Measurements from ENCODE around the gene ANKH.
"Not testable (repeated sequence)": the region's sequence is repeated elsewhere in the genome, so short reads cannot be mapped to it uniquely, and the experiment has no call there.

Gene ANKH

GRCh38 chr5:14871214-14872069 lies at the start of gene ANKH:
TSS of gene ANKH (minus strand) at chr5:14871778. CDS start at chr5:14871447, 331 bp downstream.
- peak; percentile 88 for DNase-seq

GRCh38 chr5:14920121-14920520 lies 48.5 kb upstream of the ANKH start:
- no peak for DNase-seq

- not testable (repeated sequence) for DNase-seq
Observed at GRCh38 chr5:14919106-14919505, 47.5 kb upstream of the ANKH start.

- DNase-seq = no peak
Observed at GRCh38 chr5:14917719-14918118, 46.1 kb upstream of the ANKH start.

DNA sequence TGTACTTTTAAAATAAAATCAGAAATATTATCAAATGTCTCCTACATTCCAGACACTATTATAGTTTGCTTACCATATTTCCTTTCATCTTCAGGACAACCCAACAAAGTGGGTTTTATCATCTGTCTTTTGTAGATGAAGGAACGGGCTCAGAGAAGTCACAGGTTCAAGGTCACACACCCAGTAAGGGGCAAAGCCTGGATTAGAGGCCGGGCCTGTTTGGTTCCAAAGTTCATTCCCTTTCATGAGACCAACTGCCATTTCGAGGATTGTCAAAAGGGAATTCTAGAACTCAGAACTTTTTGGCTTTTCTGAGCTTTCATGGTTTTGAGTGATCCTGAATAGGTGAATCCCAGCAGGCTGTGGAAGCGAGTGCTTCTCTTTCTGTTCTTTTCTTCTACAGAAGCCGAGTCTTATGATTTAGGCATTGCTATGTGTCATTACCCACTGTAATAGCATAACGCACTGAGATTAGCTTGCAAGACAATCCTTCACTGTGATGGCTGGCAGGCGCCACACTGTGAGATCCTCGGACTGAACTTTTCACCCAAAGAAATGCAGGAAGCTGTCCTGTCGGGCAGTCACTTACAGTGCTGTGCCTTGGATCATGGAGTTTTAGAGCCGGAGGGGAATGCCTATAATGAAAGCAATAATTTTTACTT lies 43.8 kb upstream of the ANKH start:
- no peak for DNase-seq

GRCh38 chr5:14914623-14915260 lies 43.2 kb upstream of the ANKH start:
- DNase-seq = no peak

DNA sequence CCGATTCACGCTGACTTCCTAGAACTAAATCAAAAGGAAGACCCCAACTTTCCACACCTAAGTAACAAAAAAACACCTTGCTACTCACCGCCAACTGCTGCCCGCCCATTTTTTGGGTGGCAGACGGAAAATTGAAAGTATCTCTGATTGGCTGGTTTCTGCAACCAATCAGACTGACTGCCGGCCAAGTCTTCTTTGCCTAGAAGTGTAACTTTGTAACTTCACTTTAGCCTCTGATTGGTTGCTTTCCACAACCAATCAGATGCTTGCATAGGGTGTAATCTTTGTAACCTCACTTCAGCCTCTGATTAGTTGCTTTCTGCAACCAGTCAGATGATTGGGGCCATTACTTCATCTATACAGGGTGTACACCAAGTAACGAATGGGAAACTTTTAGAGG lies 42.6 kb upstream of the ANKH start:
- no peak for DNase-seq

DNA sequence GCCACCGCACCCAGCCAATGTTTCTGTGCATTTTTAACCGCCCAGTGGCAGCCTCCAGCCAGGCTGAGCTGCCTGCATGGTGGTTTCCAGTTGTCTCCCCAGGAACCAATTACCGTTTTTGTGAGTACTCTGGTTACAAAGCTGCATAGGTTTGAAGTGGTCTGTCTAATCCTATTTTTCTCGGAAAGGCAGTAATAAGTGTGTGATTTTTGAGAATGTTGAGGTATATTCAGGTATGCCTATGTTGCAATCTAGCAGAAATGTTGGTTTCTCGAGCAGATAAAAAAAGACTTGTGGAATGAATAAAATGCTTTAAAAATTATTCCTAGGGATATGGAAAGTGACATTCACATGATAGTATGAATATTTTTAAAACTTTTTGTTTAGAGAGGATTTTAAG lies 41.5 kb upstream of the ANKH start:
- DNase-seq = no peak

DNA sequence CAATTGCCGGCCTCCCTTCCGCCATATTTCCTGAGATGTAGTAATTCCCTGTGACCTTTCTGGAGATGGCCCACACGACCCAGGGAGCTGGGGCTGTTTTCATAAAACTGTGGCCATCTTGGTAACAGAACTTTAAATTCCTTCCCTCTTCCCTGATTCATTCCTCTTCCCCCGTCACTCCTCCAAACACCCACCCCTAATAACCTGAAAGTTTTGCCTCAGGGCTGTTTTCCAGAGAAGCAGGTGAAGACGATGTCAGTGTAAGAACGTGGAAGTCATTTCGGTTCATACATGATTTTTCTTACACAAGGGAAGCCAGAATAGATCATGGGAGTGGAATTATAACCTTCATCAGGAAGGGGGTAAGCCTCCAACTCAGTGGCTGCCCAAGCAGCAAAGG lies 40.6 kb upstream of the ANKH start:
- DNase-seq = no peak

DNA sequence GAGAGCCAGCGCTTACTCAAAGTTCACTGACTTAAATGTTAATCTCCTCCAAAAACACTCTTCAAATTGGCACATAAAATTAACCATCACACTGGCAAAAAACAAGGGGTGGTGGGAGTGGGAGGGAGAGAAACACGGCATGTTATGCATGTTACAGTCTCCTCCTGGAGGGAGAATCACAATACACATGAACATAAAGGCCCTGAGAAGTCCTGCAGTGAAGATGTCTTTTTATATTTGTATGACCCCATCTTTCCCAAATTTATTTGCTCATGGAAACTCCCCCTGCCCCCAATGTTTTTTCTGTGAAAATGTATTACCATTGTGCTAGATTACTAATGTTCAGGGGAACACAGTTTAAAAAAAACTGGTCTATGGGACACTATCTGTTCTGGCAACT lies 37.8 kb upstream of the ANKH start:
- DNase-seq = no peak

DNA sequence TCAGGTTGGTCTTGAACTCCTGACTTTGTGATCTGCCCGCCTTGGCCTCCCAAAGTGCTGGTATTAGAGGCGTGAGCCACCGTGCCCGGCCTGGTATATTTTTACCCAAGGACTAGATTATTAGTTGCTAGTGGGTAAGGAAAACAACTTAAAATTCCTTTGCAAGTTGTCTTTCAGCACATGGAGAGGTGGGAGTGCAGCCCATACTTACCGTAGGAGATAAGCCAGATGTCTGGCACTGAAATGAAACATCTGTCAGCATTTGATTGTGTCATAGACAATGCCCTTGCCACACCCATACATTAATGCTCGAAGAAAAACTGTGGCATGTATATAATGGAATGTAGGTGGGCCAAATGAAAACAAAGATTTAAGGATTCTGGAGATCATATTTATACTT lies 36.6 kb upstream of the ANKH start:
- DNase-seq = no peak

DNA sequence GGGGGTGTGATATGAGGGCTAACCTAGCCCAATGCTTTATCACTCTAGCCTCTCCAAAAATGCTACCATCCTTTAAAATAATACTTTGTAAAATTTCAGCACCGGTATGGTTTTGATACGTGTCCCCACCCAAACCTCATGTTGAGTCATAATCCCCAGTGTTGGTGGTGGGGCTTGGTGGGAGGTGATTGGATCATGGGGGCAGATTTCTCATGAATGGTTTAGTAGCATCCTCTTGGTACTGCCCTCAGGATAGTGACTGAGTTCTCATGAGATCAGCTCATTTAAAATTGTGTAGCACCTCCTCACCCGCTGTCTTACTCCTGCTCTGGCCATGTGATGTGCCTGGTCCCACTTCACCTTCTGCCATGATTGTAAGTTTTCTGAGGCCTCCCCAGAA lies 35.0 kb upstream of the ANKH start:
- DNase-seq = no peak

- no peak for DNase-seq
Observed at GRCh38 chr5:14902826-14903560, 31.4 kb upstream of the ANKH start.

GRCh38 chr5:14901462-14902051 lies 30.0 kb upstream of the ANKH start:
- DNase-seq = no peak

DNA sequence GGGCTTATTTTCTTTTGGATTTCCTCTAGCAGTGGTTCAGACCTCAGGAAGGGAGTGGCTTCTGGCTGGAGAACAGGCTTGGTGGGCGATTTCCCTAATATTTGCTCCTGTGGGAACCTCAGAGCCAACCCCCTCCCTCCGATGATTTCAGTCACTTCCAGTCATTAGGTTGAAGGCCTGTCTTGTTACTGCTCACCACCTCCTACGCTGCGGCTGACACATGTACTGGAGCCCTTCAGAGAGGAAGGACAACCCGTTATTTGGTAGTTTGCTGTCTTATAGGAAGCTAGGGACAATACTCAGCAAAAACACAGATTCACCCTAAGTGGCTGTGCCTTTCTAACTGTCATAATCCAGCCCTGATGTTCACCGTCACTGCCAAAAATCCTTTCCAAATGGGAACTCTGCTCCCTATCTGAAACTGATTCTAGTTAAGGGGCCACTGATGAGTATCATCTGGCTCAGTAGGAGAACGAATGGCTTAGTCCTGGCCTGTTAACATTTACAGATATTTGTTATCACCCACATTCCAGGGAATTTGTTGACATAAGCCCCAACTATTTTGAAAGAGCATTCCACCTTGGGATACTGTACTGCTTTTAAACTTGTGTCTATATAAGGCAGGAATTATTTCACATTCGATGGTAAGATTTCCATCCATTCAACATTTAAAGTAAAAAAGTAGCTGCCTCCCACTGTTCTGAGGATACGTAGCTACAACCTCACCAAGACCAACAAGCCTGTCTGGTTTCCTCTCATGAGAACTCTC lies 29.3 kb upstream of the ANKH start:
- DNase-seq = no peak

- no peak for DNase-seq
Observed at GRCh38 chr5:14896131-14896530, 24.6 kb upstream of the ANKH start.

- DNase-seq = no peak
Observed at GRCh38 chr5:14895301-14895700, 23.7 kb upstream of the ANKH start.

- DNase-seq = no peak
Observed at GRCh38 chr5:14894748-14895147, 23.2 kb upstream of the ANKH start.

GRCh38 chr5:14893381-14893780 lies 21.8 kb upstream of the ANKH start:
- no peak for DNase-seq

DNA sequence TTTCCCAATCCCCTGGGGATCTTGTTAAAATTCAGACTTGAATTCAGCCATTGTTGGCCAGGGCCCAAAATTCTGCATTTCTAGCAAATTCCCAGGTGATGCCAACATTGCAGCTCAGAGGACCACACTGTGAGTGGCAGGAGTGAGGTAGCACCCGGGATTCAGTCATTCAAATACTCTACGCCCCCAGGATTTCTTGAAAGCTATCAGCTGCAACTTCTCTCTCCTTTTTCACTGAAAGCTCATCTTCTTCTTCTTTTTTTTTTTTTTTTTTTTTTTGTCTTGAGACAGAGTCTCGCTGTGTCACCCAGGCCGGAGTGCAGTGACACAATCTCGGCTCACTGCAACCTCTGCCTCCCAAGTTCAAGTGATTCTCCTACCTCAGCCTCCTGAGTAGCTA lies 19.3 kb upstream of the ANKH start:
- no peak for DNase-seq

DNA sequence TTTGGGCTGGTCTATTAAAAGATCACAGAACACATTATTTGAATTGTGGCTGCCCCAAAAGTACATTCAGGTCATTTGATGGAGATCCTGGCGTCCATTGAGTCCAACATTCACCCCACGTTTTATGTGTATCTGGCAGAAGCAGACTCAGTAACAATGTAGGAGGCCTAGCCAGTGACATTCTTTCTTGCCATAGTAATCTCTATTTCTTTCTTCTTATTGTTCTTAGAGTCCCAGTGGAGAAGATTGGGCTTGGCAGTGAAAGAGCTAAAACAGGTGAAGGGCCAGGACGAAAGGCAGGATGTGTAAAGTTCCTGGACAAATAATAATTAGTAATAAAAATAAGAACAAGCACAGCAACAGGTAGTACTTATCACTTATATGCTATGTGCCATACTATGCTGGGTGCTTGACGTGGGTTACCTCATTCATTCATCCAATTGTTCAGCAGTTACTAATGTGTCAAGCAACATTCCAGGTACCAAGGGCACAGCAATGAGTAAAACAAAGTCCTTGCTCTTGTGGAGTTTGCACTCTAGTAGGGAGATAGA lies 12.6 kb upstream of the ANKH start:
- no peak for DNase-seq

Data from NCI-H748 treated with DMSO at 0.1 percent for 48 hours (cell line).